ENCODE measurements around the gene SUSD4. TPM values are rescaled to one million over a fixed set of nuclear protein-coding genes. Genes with fewer than 3 reads are reported as not detected.

SUSD4 gene
- total and polyA plus RNA-seq, 2 of the 8 experiments (the other 6 are each of a cell fraction or from before 2014, with no cell fraction given): 3.9 to 5.2 TPM

GRCh38 chr1:223224465-223224864, 139.5 kb downstream of the SUSD4 start (continued):
- no peak for TF ChIP-seq CHD7 (IDR thresholded peaks at IDR 0.05; ENCODE audit: insufficient replicate concordance, low read length)
- TF ChIP-seq SIX5 (IDR thresholded peaks at IDR 0.05; ENCODE audit: low read depth, low read length): no peak
- TF ChIP-seq CREB1 (IDR thresholded peaks at IDR 0.05): no peak
- TF ChIP-seq RAD21 (IDR thresholded peaks at IDR 0.05 in 1 of 2, conservative IDR thresholded peaks at IDR 0.05 in 1 of 2; ENCODE audit: low read depth in 2 of 2, low read length in 2 of 2): peak in 1 of 2 experiments; percentile 30; a peak in 1 of 4 replicates
- no peak for TF ChIP-seq PHF8 (conservative IDR thresholded peaks at IDR 0.05; ENCODE audit: low read depth, low read length)
- TF ChIP-seq CEBPB (IDR thresholded peaks at IDR 0.05; ENCODE audit: low read depth, low read length): no peak
- TF ChIP-seq MAX (IDR thresholded peaks at IDR 0.05): peak; percentile 84
- no peak for TF ChIP-seq ATF2 (IDR thresholded peaks at IDR 0.05; ENCODE audit: low read length)
- TF ChIP-seq TCF12 (IDR thresholded peaks at IDR 0.05; ENCODE audit: low read depth, low read length): no peak
- TF ChIP-seq TEAD4 (IDR thresholded peaks at IDR 0.05; ENCODE audit: low read depth, low read length): no peak

All from H1 (cell line).